GM12878 (cell line): Measurements from ENCODE around the gene REEP3. TPM values are rescaled to one million over a fixed set of nuclear protein-coding genes. Genes with fewer than 3 reads are reported as not detected.

Source experiments
- ATAC-seq: fragments of 200-7000 bp; cut with Tn5 transposase; 3 replicates; pipeline ENCODE4 v1.9.1; 2020; ENCODE audit warnings: mild to moderate bottlenecking, moderate library complexity
- BruUV-seq: library from RNA; stranded (reverse); fragments of 400-500 nt; replicated peaks from 2 replicates; lab custom pipeline; 2021; lab: Mats Ljungman, UMichigan
- CTCF ChIA-PET: fragments of 300-600 bp; sonication (Branson Sonifier 250); formaldehyde crosslinking; extraction: SDS; loops from one replicate; lab custom pipeline; 2021; ENCODE audit warnings: inconsistent platforms; lab: Yijun Ruan, JAX
- POLR2A ChIA-PET: fragments of 350-600 bp; formaldehyde crosslinking; extraction: SDS; loops from one replicate; lab custom pipeline; 2021; ENCODE audit warnings: inconsistent platforms; lab: Charles Lee
- RAD21 ChIA-PET: fragments of 300-600 bp; sonication (Branson Sonifier 250); formaldehyde crosslinking; loops from one replicate; lab custom pipeline; 2023; ENCODE audit warnings: antibody characterized with exemption; ENCODE audit not compliant: unreplicated experiment; lab: Charles Lee
- SMC1A ChIA-PET: fragments of 300-600 bp; sonication (Branson Sonifier 250); formaldehyde crosslinking; loops from one replicate; lab custom pipeline; 2023; ENCODE audit not compliant: unreplicated experiment, uncharacterized antibody; lab: Charles Lee
- DNase-seq: peaks from one replicate; pipeline ENCODE4 v3.0.0-alpha.2; 2011; ENCODE audit warnings: low read depth, low spot score
- FAIRE-seq: peaks from 3 replicates; lab custom pipeline; 2011; peaks lifted over from hg19 to GRCh38; lab: Jason Lieb, UNC
- H2AFZ ChIP-seq: 2 replicates; pipeline ENCODE4 v1.6.0; 2011; ENCODE audit warnings: low read depth, low read length, control low read depth; ENCODE audit not compliant: control insufficient read depth
- H3K27ac ChIP-seq: 2 replicates; pipeline ENCODE4 v1.5.1; 2011; ENCODE audit warnings: control low read depth; ENCODE audit not compliant: control insufficient read depth, insufficient read depth
- H3K27me3 ChIP-seq, 2 experiments: replicated peaks in 1 of 2; 2 replicates each; pipeline versions ENCODE4 v1.6.0 to v1.6.1; 2011; ENCODE audit warnings: low read length in 1 of 2; ENCODE audit not compliant: control insufficient read depth in 2 of 2, insufficient read depth in 2 of 2
- H3K36me3 ChIP-seq, 2 experiments: 2 replicates each; pipeline ENCODE4 v1.5.1; 2011; ENCODE audit warnings: low read length in 1 of 2; ENCODE audit not compliant: control insufficient read depth in 2 of 2, insufficient read depth in 2 of 2
- H3K4me1 ChIP-seq: 2 replicates; pipeline ENCODE4 v1.6.1; 2011; ENCODE audit warnings: mild to moderate bottlenecking, low read length, moderate library complexity, mixed read lengths; ENCODE audit not compliant: control insufficient read depth, insufficient read depth
- H3K4me2 ChIP-seq: 2 replicates; pipeline ENCODE4 v1.6.0; 2011; ENCODE audit warnings: control low read depth; ENCODE audit not compliant: control insufficient read depth, insufficient read depth
- H3K4me3 ChIP-seq: fragments of 200-600 bp; sonication (generic); 2 replicates; pipeline ENCODE4 v1.5.1; 2016
- H3K79me2 ChIP-seq: 2 replicates; pipeline ENCODE4 v1.6.0; 2011; ENCODE audit warnings: low read length; ENCODE audit not compliant: control insufficient read depth, insufficient read depth
- H3K9ac ChIP-seq: 2 replicates; pipeline ENCODE4 v1.8.0; 2011; ENCODE audit warnings: low read length, control low read depth, mixed read lengths; ENCODE audit not compliant: control insufficient read depth, insufficient read depth
- H3K9me3 ChIP-seq: replicated peaks from 3 replicates; pipeline ENCODE4 v1.5.1; 2011; ENCODE audit warnings: mild to moderate bottlenecking, low read length; ENCODE audit not compliant: control insufficient read depth, insufficient read depth
- H4K20me1 ChIP-seq: 2 replicates; pipeline ENCODE4 v1.6.0; 2011; ENCODE audit not compliant: control insufficient read depth, insufficient read depth
- BACH1 ChIP-seq: fragments of 450-650 bp; IDR thresholded peaks from 2 replicates; pipeline ENCODE4 v1.6.1; 2017; ENCODE audit warnings: mild to moderate bottlenecking, borderline replicate concordance
- CBX3 ChIP-seq: fragments of 200-600 bp; sonication (generic); IDR thresholded peaks from 2 replicates; pipeline ENCODE4 v1.6.1; 2016; ENCODE audit warnings: low read depth, borderline replicate concordance
- ESRRA ChIP-seq: IDR thresholded peaks from 2 replicates; pipeline ENCODE4 v1.6.1; 2012; ENCODE audit warnings: mild to moderate bottlenecking, low read length, improper control_type of control experiment
- EZH2 ChIP-seq: IDR thresholded peaks from 2 replicates; pipeline ENCODE4 v1.6.1; 2012; ENCODE audit warnings: low read depth, mild to moderate bottlenecking, control low read depth, inconsistent platforms, low read length, borderline replicate concordance; ENCODE audit not compliant: control insufficient read depth
- FOS ChIP-seq: IDR thresholded peaks from 3 replicates; pipeline ENCODE4 v1.6.1; 2011; ENCODE audit warnings: borderline replicate concordance; ENCODE audit not compliant: insufficient read length; ENCODE audit errors: extremely low read depth
- GABPA ChIP-seq: IDR thresholded peaks from 2 replicates; pipeline ENCODE4 v1.6.1; 2014; ENCODE audit warnings: antibody characterized with exemption, low read depth, mild to moderate bottlenecking, inconsistent platforms
- HDGF ChIP-seq: fragments of 450-650 bp; IDR thresholded peaks from 2 replicates; pipeline ENCODE4 v1.6.1; 2016; ENCODE audit warnings: antibody characterized with exemption
- POLR2A ChIP-seq: IDR thresholded peaks from 2 replicates; pipeline ENCODE4 v1.6.1; 2011; ENCODE audit warnings: low read depth, mild to moderate bottlenecking, low read length
- POU2F2 ChIP-seq: IDR thresholded peaks from 3 replicates; pipeline ENCODE4 v1.6.1; 2011; ENCODE audit warnings: low read depth, mild to moderate bottlenecking, low read length, borderline replicate concordance
- SPI1 ChIP-seq: IDR thresholded peaks from 2 replicates; pipeline ENCODE4 v1.6.1; 2011; ENCODE audit warnings: low read depth, mild to moderate bottlenecking, low read length, moderate library complexity, borderline replicate concordance; ENCODE audit not compliant: insufficient read depth
- YBX1 ChIP-seq: fragments of 450-650 bp; IDR thresholded peaks from 2 replicates; pipeline ENCODE4 v1.6.1; 2016; ENCODE audit warnings: antibody characterized with exemption
- ZNF384 ChIP-seq: IDR thresholded peaks from 2 replicates; pipeline ENCODE4 v1.6.1; 2012; ENCODE audit warnings: low read depth, mild to moderate bottlenecking, low read length, improper control_type of control experiment, borderline replicate concordance
- WGBS: methylation state at CpG from one replicate; pipeline ENCODE4 v1.1.6; 2016; ENCODE audit warnings: low lambda C conversion rate; ENCODE audit not compliant: insufficient replicate concordance, insufficient coverage; ENCODE audit errors: missing lambda C conversion rate; 5-methylcytosine and 5-hydroxymethylcytosine counted together
- in situ Hi-C: fragments of 300-500 bp; cut with MboI; formaldehyde crosslinking; loops from 9 replicates; pipeline ENCODE4 v1.14.3; 2018; ENCODE audit warnings: mixed read lengths
- intact Hi-C: fragments of 100-400 bp; cut with micrococcal nuclease; formaldehyde crosslinking; loops from one replicate; pipeline ENCODE4 v1.14.2; 2022; ENCODE audit not compliant: unreplicated experiment
- polyA plus RNA-seq, 11 experiments: library from polyadenylated mRNA; depleted of rRNA in 4 of 11; unstranded in 6 of 11; stranded (reverse) in 5 of 11; fragments of >200 nt; fragmentation: Nextera tagmentation in 4 of 11; fragmentation: Illumina TruSeq in 1 of 11; extraction: Ambion mirVana in 4 of 11; extraction: Trizol in 1 of 11; gene quantifications; 1 replicate in 1 of 11; 2 replicates in 10 of 11; pipeline versions ENCODE4 v1.2.1 to v1.2.3, GENCODE V29; 2011 to 2016; ENCODE audit warnings: inconsistent platforms in 2 of 11, missing spikeins in 2 of 11, low read depth in 1 of 11
- total RNA-seq, 4 experiments: library from RNA; depleted of rRNA in 3 of 4; stranded (reverse); fragments of >200 nt in 3 of 4; fragmentation: Illumina TruSeq in 1 of 4; extraction: Trizol in 1 of 4; gene quantifications; 2 replicates each; pipeline versions ENCODE4 v1.2.1 to v1.2.3, GENCODE V29; 2013 to 2021
- TF ChIP-seq, protein P1 (sequence below): fragments of 450-650 bp; IDR thresholded peaks from 2 replicates; pipeline ENCODE4 v1.6.1; 2017; ENCODE audit warnings: mild to moderate bottlenecking, moderate library complexity
- TF ChIP-seq, protein P2 (sequence below), 3 experiments: IDR thresholded peaks in 2 of 3; conservative IDR thresholded peaks in 1 of 3; 2 replicates each; pipeline ENCODE4 v1.5.1; 2011; ENCODE audit warnings: low read depth in 3 of 3, low read length in 3 of 3, mild to moderate bottlenecking in 3 of 3, control low read depth in 2 of 3, moderate library complexity in 2 of 3, inconsistent platforms in 1 of 3, mixed read lengths in 1 of 3; ENCODE audit not compliant: control insufficient read depth in 2 of 3, insufficient read depth in 1 of 3; ENCODE audit errors: extremely low read depth in 1 of 3

Gene REEP3
- total and polyA plus RNA-seq, 10 of the 15 experiments (the other 5 are each of a cell fraction or from before 2014, with no cell fraction given): 4.9 to 25.9 (median 16.2) TPM

- Histone ChIP-seq H2AFZ (no peak overlapping the region), H3K4me2 (no peak overlapping the region), H3K36me3 (no peaks in the 10 kb centered on the region), H3K9ac (no peak overlapping the region), H4K20me1 (no peaks in the 10 kb centered on the region), H3K4me3 (no peak overlapping the region), H3K27me3 (no peaks in the 10 kb centered on the region), H3K79me2 (no peaks in the 10 kb centered on the region), H3K4me1 (no peaks in the 10 kb centered on the region), H3K27ac (no peak overlapping the region), H3K9me3 (no peaks in the 10 kb centered on the region)
- TF ChIP-seq ZNF384 (no peak), HDGF (no peak), POLR2A (no peak), GABPA (no peak), ESRRA (no peak), EZH2 (no peak), BACH1 (no peak), POU2F2 (no peak), SPI1 (no peak), FOS (no peak), YBX1 (no peak), CBX3 (no peak)
- TF ChIP-seq, protein P1, sequence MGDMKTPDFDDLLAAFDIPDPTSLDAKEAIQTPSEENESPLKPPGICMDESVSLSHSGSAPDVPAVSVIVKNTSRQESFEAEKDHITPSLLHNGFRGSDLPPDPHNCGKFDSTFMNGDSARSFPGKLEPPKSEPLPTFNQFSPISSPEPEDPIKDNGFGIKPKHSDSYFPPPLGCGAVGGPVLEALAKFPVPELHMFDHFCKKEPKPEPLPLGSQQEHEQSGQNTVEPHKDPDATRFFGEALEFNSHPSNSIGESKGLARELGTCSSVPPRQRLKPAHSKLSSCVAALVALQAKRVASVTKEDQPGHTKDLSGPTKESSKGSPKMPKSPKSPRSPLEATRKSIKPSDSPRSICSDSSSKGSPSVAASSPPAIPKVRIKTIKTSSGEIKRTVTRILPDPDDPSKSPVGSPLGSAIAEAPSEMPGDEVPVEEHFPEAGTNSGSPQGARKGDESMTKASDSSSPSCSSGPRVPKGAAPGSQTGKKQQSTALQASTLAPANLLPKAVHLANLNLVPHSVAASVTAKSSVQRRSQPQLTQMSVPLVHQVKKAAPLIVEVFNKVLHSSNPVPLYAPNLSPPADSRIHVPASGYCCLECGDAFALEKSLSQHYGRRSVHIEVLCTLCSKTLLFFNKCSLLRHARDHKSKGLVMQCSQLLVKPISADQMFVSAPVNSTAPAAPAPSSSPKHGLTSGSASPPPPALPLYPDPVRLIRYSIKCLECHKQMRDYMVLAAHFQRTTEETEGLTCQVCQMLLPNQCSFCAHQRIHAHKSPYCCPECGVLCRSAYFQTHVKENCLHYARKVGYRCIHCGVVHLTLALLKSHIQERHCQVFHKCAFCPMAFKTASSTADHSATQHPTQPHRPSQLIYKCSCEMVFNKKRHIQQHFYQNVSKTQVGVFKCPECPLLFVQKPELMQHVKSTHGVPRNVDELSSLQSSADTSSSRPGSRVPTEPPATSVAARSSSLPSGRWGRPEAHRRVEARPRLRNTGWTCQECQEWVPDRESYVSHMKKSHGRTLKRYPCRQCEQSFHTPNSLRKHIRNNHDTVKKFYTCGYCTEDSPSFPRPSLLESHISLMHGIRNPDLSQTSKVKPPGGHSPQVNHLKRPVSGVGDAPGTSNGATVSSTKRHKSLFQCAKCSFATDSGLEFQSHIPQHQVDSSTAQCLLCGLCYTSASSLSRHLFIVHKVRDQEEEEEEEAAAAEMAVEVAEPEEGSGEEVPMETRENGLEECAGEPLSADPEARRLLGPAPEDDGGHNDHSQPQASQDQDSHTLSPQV: no peak
- TF ChIP-seq, protein P2, sequence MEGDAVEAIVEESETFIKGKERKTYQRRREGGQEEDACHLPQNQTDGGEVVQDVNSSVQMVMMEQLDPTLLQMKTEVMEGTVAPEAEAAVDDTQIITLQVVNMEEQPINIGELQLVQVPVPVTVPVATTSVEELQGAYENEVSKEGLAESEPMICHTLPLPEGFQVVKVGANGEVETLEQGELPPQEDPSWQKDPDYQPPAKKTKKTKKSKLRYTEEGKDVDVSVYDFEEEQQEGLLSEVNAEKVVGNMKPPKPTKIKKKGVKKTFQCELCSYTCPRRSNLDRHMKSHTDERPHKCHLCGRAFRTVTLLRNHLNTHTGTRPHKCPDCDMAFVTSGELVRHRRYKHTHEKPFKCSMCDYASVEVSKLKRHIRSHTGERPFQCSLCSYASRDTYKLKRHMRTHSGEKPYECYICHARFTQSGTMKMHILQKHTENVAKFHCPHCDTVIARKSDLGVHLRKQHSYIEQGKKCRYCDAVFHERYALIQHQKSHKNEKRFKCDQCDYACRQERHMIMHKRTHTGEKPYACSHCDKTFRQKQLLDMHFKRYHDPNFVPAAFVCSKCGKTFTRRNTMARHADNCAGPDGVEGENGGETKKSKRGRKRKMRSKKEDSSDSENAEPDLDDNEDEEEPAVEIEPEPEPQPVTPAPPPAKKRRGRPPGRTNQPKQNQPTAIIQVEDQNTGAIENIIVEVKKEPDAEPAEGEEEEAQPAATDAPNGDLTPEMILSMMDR (IDR thresholded peaks at IDR 0.05 in 2 of 3, conservative IDR thresholded peaks at IDR 0.05 in 1 of 3; ENCODE audit: control insufficient read depth in 2 of 3, extremely low read depth in 1 of 3, insufficient read depth in 1 of 3, low read depth in 3 of 3, low read length in 3 of 3): no peak
- BruUV-seq: no TSS peak
- WGBS: 97% methylated on average over 4 of the region's 4 CpGs
- CTCF ChIA-PET: interaction anchor here (1.1 kb wide), 1 partner anchor 8 kb away, joined by 3 read pairs; no protein-coding TSS in a partner anchor
- DNase-seq: no peak
- FAIRE-seq: no peak
- POLR2A ChIA-PET: no interaction called here
- intact Hi-C loops: no loop called here
- SMC1A ChIA-PET: interaction anchor here (1.1 to 1.2 kb wide), 2 partner anchors 8 to 32 kb away, joined by 3 read pairs; no protein-coding TSS in a partner anchor
- no peak for ATAC-seq
- RAD21 ChIA-PET: no interaction called here
- in situ Hi-C loops: no loop called here
Measured at GRCh38 chr10:63587191-63587590, 66.0 kb downstream of the REEP3 start.
